Measurements from ENCODE around the gene NPW. TPM values are rescaled to one million over a fixed set of nuclear protein-coding genes. Genes with fewer than 3 reads are reported as not detected.

Gene NPW
- total and polyA plus RNA-seq, 2 of the 8 experiments (the other 6 are each of a cell fraction or from before 2014, with no cell fraction given): 4.0 to 10.3 TPM

- no peak overlapping the region for H2BK15ac ChIP-seq (ENCODE audit: low read length)
- H2AFZ ChIP-seq (ENCODE audit: low read length): no peak overlapping the region
- no peaks in the 10 kb centered on the region for H3K9me3 ChIP-seq (ENCODE audit: insufficient read depth in 2 of 2, low read depth in 1 of 2, low read length in 1 of 2)
- H2BK12ac ChIP-seq (ENCODE audit: low read depth, low read length): no peak overlapping the region
- no peak overlapping the region for H3K4me3 ChIP-seq (ENCODE audit: extremely low read depth in 1 of 4, insufficient read depth in 2 of 4, low read depth in 3 of 4, low read length in 4 of 4)
- H3K23ac ChIP-seq (ENCODE audit: insufficient read length): no peak overlapping the region
- H3K36me3 ChIP-seq (ENCODE audit: control insufficient read depth in 2 of 4, insufficient read depth in 4 of 4, low read length in 3 of 4): peaks cover 0 to 5% (median 4%) of the 10 kb centered on the region in 4 experiments; a peak in 3 of 8 replicates
- no peak overlapping the region for H2BK20ac ChIP-seq (ENCODE audit: low read length)
- H3K23me2 ChIP-seq (ENCODE audit: low read depth, low read length): peaks cover 3% of the 10 kb centered on the region
- H3K27me3 ChIP-seq (replicated peaks in 1 of 4; ENCODE audit: control insufficient read depth in 3 of 4, extremely low read depth in 1 of 4, insufficient read depth in 3 of 4, low read length in 3 of 4): no peaks in the 10 kb centered on the region
- H3K18ac ChIP-seq (ENCODE audit: extremely low read depth, low read length): no peak overlapping the region
- H2AK5ac ChIP-seq (ENCODE audit: low read depth, low read length): no peak overlapping the region
- peaks cover 0 to 3% (median 1%) of the 10 kb centered on the region in 4 experiments; a peak in 3 of 7 replicates for H3K4me1 ChIP-seq (replicated peaks in 1 of 4; ENCODE audit: control insufficient read depth in 3 of 4, insufficient read depth in 4 of 4, low read length in 3 of 4)
- H3K9ac ChIP-seq (replicated peaks in 1 of 4; ENCODE audit: extremely low read depth in 1 of 4, low read depth in 3 of 4, low read length in 3 of 4): no peak overlapping the region
- H4K20me1 ChIP-seq (replicated peaks in 1 of 2; ENCODE audit: control insufficient read depth in 1 of 2, insufficient read depth in 2 of 2, low read length in 2 of 2): peaks cover 2 to 8% of the 10 kb centered on the region in 2 experiments
- H3K27ac ChIP-seq (ENCODE audit: low read depth, low read length): no peak overlapping the region
- H4K8ac ChIP-seq (ENCODE audit: extremely low read depth, insufficient read depth, low read length): no peak overlapping the region
- no peak overlapping the region for H3K4ac ChIP-seq (replicated peaks; ENCODE audit: insufficient read length, low read depth, low read length)
- DNase-seq (ENCODE audit: low read depth in 1 of 2, low spot score in 2 of 2) (no peak), FAIRE-seq (no peak)
- no peak overlapping the region for H3K56ac ChIP-seq (replicated peaks; ENCODE audit: insufficient read length, low read depth, low read length)
- CTCF ChIA-PET (ENCODE audit: partially characterized antibody): interaction anchor here (0.6 to 2.3 kb wide), 4 partner anchors 11 to 38 kb away, joined by 3 to 4 read pairs (median 3); no protein-coding TSS in a partner anchor
- no peak overlapping the region for H3K4me2 ChIP-seq (ENCODE audit: insufficient read depth in 1 of 2, low read depth in 2 of 2, low read length in 2 of 2)
- no peak overlapping the region for H4K5ac ChIP-seq (ENCODE audit: insufficient read length, low read depth, low read length)
- H2BK5ac ChIP-seq (ENCODE audit: low read depth, low read length): no peak overlapping the region
- POLR2A ChIA-PET (ENCODE audit: partially characterized antibody): interaction anchor here (2.0 kb wide), 1 partner anchor 53 kb away, joined by 5 read pairs; no protein-coding TSS in a partner anchor
- H3K79me2 ChIP-seq (ENCODE audit: control insufficient read depth in 1 of 2, insufficient read depth in 2 of 2, low read length in 2 of 2): peaks cover 0 to 6% of the 10 kb centered on the region in 2 experiments; a peak in 1 of 4 replicates
- peaks cover 9% of the 10 kb centered on the region; the same call in 1 of the 2 replicates for H3K79me1 ChIP-seq (ENCODE audit: low read depth, low read length)
- H4K91ac ChIP-seq (replicated peaks; ENCODE audit: insufficient read length, low read length): no peak overlapping the region
- no peak overlapping the region for H3K14ac ChIP-seq (ENCODE audit: insufficient read length)
- no peak overlapping the region for H2BK120ac ChIP-seq (replicated peaks; ENCODE audit: low read depth, low read length)
- WGBS, 2 experiments (ENCODE audit: extremely low coverage in 1 of 2, insufficient coverage in 1 of 2, insufficient read length in 1 of 2, insufficient replicate concordance in 2 of 2, low coverage in 1 of 2, low lambda C conversion rate in 2 of 2, missing lambda C conversion rate in 1 of 2): 94% methylated on average over 21 of the region's 21 CpGs; no CpG with 5 or more reads in 1 of the 2 experiments
- TF ChIP-seq TAF7 (optimal IDR thresholded peaks at IDR 0.05; ENCODE audit: borderline replicate concordance, low read depth, low read length): no peak
- TF ChIP-seq CHD2 (IDR thresholded peaks at IDR 0.05; ENCODE audit: low read length): no peak
- TF ChIP-seq MAFK (IDR thresholded peaks at IDR 0.05; ENCODE audit: low read depth, low read length): no peak
- TF ChIP-seq NANOG (IDR thresholded peaks at IDR 0.05; ENCODE audit: insufficient read depth, low read depth, low read length, poor library complexity, severe bottlenecking): no peak
- no peak for TF ChIP-seq CBX8 (IDR thresholded peaks at IDR 0.05; ENCODE audit: borderline replicate concordance, low read depth, low read length)
- TF ChIP-seq SIRT6 (IDR thresholded peaks at IDR 0.05; ENCODE audit: low read length): no peak
- no peak for TF ChIP-seq BCL11A (IDR thresholded peaks at IDR 0.05; ENCODE audit: low read depth in 2 of 2, low read length in 2 of 2)
- no peak for TF ChIP-seq JUND (IDR thresholded peaks at IDR 0.05; ENCODE audit: low read length)
- TF ChIP-seq FOSL1 (IDR thresholded peaks at IDR 0.05; ENCODE audit: insufficient read depth, low read depth, low read length): no peak
- no peak for TF ChIP-seq SP4 (IDR thresholded peaks at IDR 0.05; ENCODE audit: low read length)
- TF ChIP-seq SUZ12 (IDR thresholded peaks at IDR 0.05; ENCODE audit: low read length): no peak
- no peak for TF ChIP-seq HDAC6 (IDR thresholded peaks at IDR 0.05; ENCODE audit: low read depth, low read length)
- TF ChIP-seq SAP30 (IDR thresholded peaks at IDR 0.05; ENCODE audit: insufficient read depth, insufficient replicate concordance, low read length): no peak
These were observed 33.6 kb downstream of the NPW start for GRCh38 chr16:2053211-2053610.
